GM23338 (cell line): Measurements from ENCODE around the gene SAT1.

Experiments used
- CREB1 ChIP-seq: fragments of 250-450 bp; sonication (Bioruptor Pico); IDR thresholded peaks from 2 replicates; pipeline ENCODE4 v1.5.0; 2020; ENCODE audit warnings: low read depth, mild to moderate bottlenecking, moderate library complexity
- EZH2 ChIP-seq: fragments of 200-600 bp; sonication (generic); IDR thresholded peaks from one replicate; pipeline ENCODE4 v1.8.0; 2017; ENCODE audit warnings: antibody characterized with exemption, mild to moderate bottlenecking, low read depth; ENCODE audit not compliant: unreplicated experiment
- EZH2phosphoT487 ChIP-seq: fragments of 200-600 bp; sonication (generic); IDR thresholded peaks from one replicate; pipeline ENCODE4 v1.8.1; 2018; ENCODE audit warnings: antibody characterized with exemption; ENCODE audit not compliant: unreplicated experiment
- TF ChIP-seq, protein P1 (sequence below), 2 experiments: fragments of 200-600 bp in 1 of 2; sonication (generic) in 1 of 2; conservative IDR thresholded peaks; 2 replicates each; pipeline versions ENCODE4 v1.5.1 to v1.6.1; 2016 to 2017; ENCODE audit warnings: antibody characterized with exemption in 2 of 2, low read depth in 2 of 2, mild to moderate bottlenecking in 2 of 2, moderate library complexity in 1 of 2

- TF ChIP-seq, protein P1, sequence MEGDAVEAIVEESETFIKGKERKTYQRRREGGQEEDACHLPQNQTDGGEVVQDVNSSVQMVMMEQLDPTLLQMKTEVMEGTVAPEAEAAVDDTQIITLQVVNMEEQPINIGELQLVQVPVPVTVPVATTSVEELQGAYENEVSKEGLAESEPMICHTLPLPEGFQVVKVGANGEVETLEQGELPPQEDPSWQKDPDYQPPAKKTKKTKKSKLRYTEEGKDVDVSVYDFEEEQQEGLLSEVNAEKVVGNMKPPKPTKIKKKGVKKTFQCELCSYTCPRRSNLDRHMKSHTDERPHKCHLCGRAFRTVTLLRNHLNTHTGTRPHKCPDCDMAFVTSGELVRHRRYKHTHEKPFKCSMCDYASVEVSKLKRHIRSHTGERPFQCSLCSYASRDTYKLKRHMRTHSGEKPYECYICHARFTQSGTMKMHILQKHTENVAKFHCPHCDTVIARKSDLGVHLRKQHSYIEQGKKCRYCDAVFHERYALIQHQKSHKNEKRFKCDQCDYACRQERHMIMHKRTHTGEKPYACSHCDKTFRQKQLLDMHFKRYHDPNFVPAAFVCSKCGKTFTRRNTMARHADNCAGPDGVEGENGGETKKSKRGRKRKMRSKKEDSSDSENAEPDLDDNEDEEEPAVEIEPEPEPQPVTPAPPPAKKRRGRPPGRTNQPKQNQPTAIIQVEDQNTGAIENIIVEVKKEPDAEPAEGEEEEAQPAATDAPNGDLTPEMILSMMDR (conservative IDR thresholded peaks at IDR 0.05; ENCODE audit: low read depth in 2 of 2), result no peak
- TF ChIP-seq EZH2phosphoT487 (no peak), EZH2 (no peak), CREB1 (CRISPR knock-in tag) (no peak)
These were observed 19.5 kb downstream of the SAT1 start for GRCh38 chrX:23802431-23802830.
